SK-N-MC (cell line): Measurements from ENCODE around the gene ZBED4.
"Not testable (repeated sequence)": the region's sequence is repeated elsewhere in the genome, so short reads cannot be mapped to it uniquely, and the experiment has no call there.

Experiments used
- DNase-seq: peaks from one replicate; pipeline ENCODE4 v3.0.0-alpha.2; 2011; ENCODE audit warnings: low read depth, low spot score
- H3K27ac ChIP-seq: fragments of 200-600 bp; sonication (generic); 2 replicates; pipeline ENCODE4 v1.5.1; 2016; ENCODE audit warnings: mixed run types
- H3K36me3 ChIP-seq: fragments of 200-600 bp; sonication (generic); 2 replicates; pipeline ENCODE4 v1.6.1; 2017; ENCODE audit warnings: antibody characterized with exemption, low read length, mixed read lengths; ENCODE audit not compliant: insufficient read depth
- H3K4me3 ChIP-seq: fragments of 200-600 bp; sonication (generic); 2 replicates; pipeline ENCODE4 v1.5.1; 2016
- H3K9ac ChIP-seq: fragments of 200-600 bp; sonication (generic); 2 replicates; pipeline ENCODE4 v1.8.0; 2017; ENCODE audit warnings: mixed run types, mixed read lengths; ENCODE audit not compliant: insufficient read length
- H3K9me3 ChIP-seq: fragments of 200-600 bp; sonication (generic); 2 replicates; pipeline ENCODE4 v1.6.1; 2017; ENCODE audit warnings: low read depth, mild to moderate bottlenecking, antibody characterized with exemption, low read length, moderate library complexity, mixed read lengths
- EZH2 ChIP-seq: fragments of 200-600 bp; sonication (generic); IDR thresholded peaks from one replicate; pipeline ENCODE4 v1.6.1; 2017; ENCODE audit warnings: antibody characterized with exemption
- FOXP2 ChIP-seq: optimal IDR thresholded peaks from 2 replicates; pipeline ENCODE3; 2011; ENCODE audit warnings: mild to moderate bottlenecking, moderate library complexity; ENCODE audit not compliant: insufficient read depth; ENCODE audit errors: extremely low read length, control extremely low read depth
- POLR2AphosphoS5 ChIP-seq: IDR thresholded peaks from 2 replicates; pipeline ENCODE4 v1.6.1; 2012; ENCODE audit warnings: mild to moderate bottlenecking, low read depth, low read length, borderline replicate concordance

ZBED4 gene

GRCh38 chr22:49814856-49815255 lies 38.8 kb upstream of the ZBED4 start:
- Histone ChIP-seq H3K9me3 (no peaks in the 10 kb centered on the region), H3K27ac (no peak overlapping the region), H3K4me3 (no peak overlapping the region), H3K36me3 (peaks cover 72% of the 10 kb centered on the region), H3K9ac (no peak overlapping the region)
- no peak for TF ChIP-seq POLR2AphosphoS5
- no peak for TF ChIP-seq EZH2
- no peak for DNase-seq

- TF ChIP-seq EZH2 (no peak), FOXP2 (no peak), POLR2AphosphoS5 (no peak)
- DNase-seq: no peak
- Histone ChIP-seq H3K9me3 (no peaks in the 10 kb centered on the region), H3K9ac (no peak overlapping the region), H3K36me3 (peaks cover 79% of the 10 kb centered on the region), H3K27ac (no peak overlapping the region), H3K4me3 (no peak overlapping the region)
Observed at GRCh38 chr22:49815641-49816091, 38.0 kb upstream of the ZBED4 start.

- Histone ChIP-seq H3K27ac (no peak overlapping the region), H3K36me3 (peaks cover 86% of the 10 kb centered on the region), H3K9ac (no peak overlapping the region), H3K4me3 (no peak overlapping the region), H3K9me3 (no peaks in the 10 kb centered on the region)
- no peak for TF ChIP-seq POLR2AphosphoS5
- TF ChIP-seq FOXP2: no peak
- TF ChIP-seq EZH2: no peak
- DNase-seq: no peak
Observed at GRCh38 chr22:49817359-49817758, 36.3 kb upstream of the ZBED4 start.

GRCh38 chr22:49820984-49821383 lies 32.7 kb upstream of the ZBED4 start:
- peaks cover 95% of the 10 kb centered on the region for H3K36me3 ChIP-seq
- TF ChIP-seq EZH2 (no peak), FOXP2 (no peak), POLR2AphosphoS5 (no peak)

GRCh38 chr22:49821741-49822140 lies 31.9 kb upstream of the ZBED4 start:
- not testable (repeated sequence) for H3K27ac ChIP-seq, H3K4me3 ChIP-seq, H3K9ac ChIP-seq, H3K9me3 ChIP-seq, DNase-seq
- peaks cover 89% of the 10 kb centered on the region for H3K36me3 ChIP-seq

More at GRCh38 chr22:49820984-49821383, 32.7 kb upstream of the ZBED4 start:
- no peak for DNase-seq
- Histone ChIP-seq H3K9ac (no peak overlapping the region), H3K27ac (no peak overlapping the region), H3K4me3 (no peak overlapping the region), H3K9me3 (no peaks in the 10 kb centered on the region)

GRCh38 chr22:49823289-49824045 lies 30.2 kb upstream of the ZBED4 start:
- H3K27ac ChIP-seq: no peak overlapping the region
- H3K9ac ChIP-seq: no peak overlapping the region
- no peak overlapping the region for H3K4me3 ChIP-seq
- DNase-seq: no peak
- TF ChIP-seq POLR2AphosphoS5 (no peak), FOXP2 (no peak), EZH2 (no peak)
- H3K36me3 ChIP-seq: peaks cover 72% of the 10 kb centered on the region
- no peaks in the 10 kb centered on the region for H3K9me3 ChIP-seq

- Histone ChIP-seq H3K9ac (no peak overlapping the region), H3K36me3 (peaks cover 64% of the 10 kb centered on the region), H3K4me3 (no peak overlapping the region), H3K27ac (no peak overlapping the region), H3K9me3 (no peaks in the 10 kb centered on the region)
- no peak for TF ChIP-seq FOXP2
- TF ChIP-seq POLR2AphosphoS5: no peak
- TF ChIP-seq EZH2: no peak
- DNase-seq: no peak
Observed at GRCh38 chr22:49824185-49824925, 29.3 kb upstream of the ZBED4 start.

- no peak for DNase-seq
- H3K4me3 ChIP-seq: peak overlapping the region; percentile 88
- peak overlapping the region; percentile 97 for H3K9ac ChIP-seq
- peaks cover 58% of the 10 kb centered on the region for H3K36me3 ChIP-seq
- no peak overlapping the region for H3K27ac ChIP-seq
- H3K9me3 ChIP-seq: no peaks in the 10 kb centered on the region
- no peak for TF ChIP-seq FOXP2
- no peak for TF ChIP-seq EZH2
- TF ChIP-seq POLR2AphosphoS5: no peak
Observed at GRCh38 chr22:49824936-49825335, 28.7 kb upstream of the ZBED4 start.

- Histone ChIP-seq H3K4me3 (peak overlapping the region; percentile 88), H3K9me3 (no peaks in the 10 kb centered on the region), H3K36me3 (peaks cover 53% of the 10 kb centered on the region), H3K9ac (peak overlapping the region; percentile 97), H3K27ac (no peak overlapping the region)
- no peak for DNase-seq
- TF ChIP-seq EZH2: no peak
- no peak; the same call in 1 of the 2 replicates for TF ChIP-seq POLR2AphosphoS5
- TF ChIP-seq FOXP2: no peak
Observed at GRCh38 chr22:49825436-49825835, 28.2 kb upstream of the ZBED4 start.
